IMR-90 (cell line): ENCODE results near the gene SPARC. TPM values are rescaled to one million over a fixed set of nuclear protein-coding genes. Genes with fewer than 3 reads are reported as not detected.

Experiments
- ATAC-seq: fragments of 200-7000 bp; cut with Tn5 transposase; 2 replicates; pipeline ENCODE4 v1.9.1; 2020; ENCODE audit warnings: low read depth, mild to moderate bottlenecking, moderate library complexity
- BruUV-seq: library from RNA; stranded (reverse); fragments of 400-500 nt; replicated peaks from 2 replicates; lab custom pipeline; 2021; lab: Mats Ljungman, UMichigan
- CTCF ChIA-PET: fragments of 300-600 bp; formaldehyde crosslinking; extraction: SDS; loops from one replicate; lab custom pipeline; 2021; ENCODE audit warnings: antibody characterized with exemption; lab: Yijun Ruan, JAX
- POLR2A ChIA-PET: fragments of 300-600 bp; sonication (Branson Sonifier 250); formaldehyde crosslinking; loops from one replicate; lab custom pipeline; 2022; ENCODE audit warnings: antibody characterized with exemption; ENCODE audit not compliant: unreplicated experiment; lab: Charles Lee
- DNase-seq: peaks from one replicate; pipeline ENCODE4 v3.0.0; 2013
- H2AFZ ChIP-seq: replicated peaks from 2 replicates; pipeline ENCODE3; 2013; ENCODE audit warnings: low read length, mild to moderate bottlenecking; ENCODE audit not compliant: poor library complexity
- H2AK5ac ChIP-seq: 2 replicates; pipeline ENCODE4 v1.6.1; 2013; ENCODE audit warnings: low read depth, low read length, inconsistent platforms
- H2AK9ac ChIP-seq: replicated peaks from 2 replicates; pipeline ENCODE3; 2013; ENCODE audit warnings: mild to moderate bottlenecking, low read depth, low read length, moderate library complexity; ENCODE audit not compliant: poor library complexity
- H2BK120ac ChIP-seq: 2 replicates; pipeline ENCODE4 v1.6.1; 2013; ENCODE audit warnings: low read depth, low read length, inconsistent platforms
- H2BK15ac ChIP-seq: 3 replicates; pipeline ENCODE4 v1.6.1; 2013; ENCODE audit warnings: low read depth, low read length, inconsistent platforms
- H2BK20ac ChIP-seq: 2 replicates; pipeline ENCODE4 v1.6.1; 2013; ENCODE audit warnings: low read depth, mild to moderate bottlenecking, inconsistent platforms, low read length, moderate library complexity
- H2BK5ac ChIP-seq: 2 replicates; pipeline ENCODE4 v1.6.1; 2013; ENCODE audit warnings: mild to moderate bottlenecking, low read depth, low read length, inconsistent platforms; ENCODE audit not compliant: poor library complexity, severe bottlenecking
- H3K14ac ChIP-seq: replicated peaks from 2 replicates; pipeline ENCODE4 v1.6.1; 2013; ENCODE audit warnings: low read depth, low read length, inconsistent platforms
- H3K18ac ChIP-seq: 2 replicates; pipeline ENCODE4 v1.6.1; 2013; ENCODE audit warnings: low read depth, low read length, control low read depth
- H3K23ac ChIP-seq: 2 replicates; pipeline ENCODE4 v1.6.1; 2013; ENCODE audit warnings: low read depth, low read length, inconsistent platforms
- H3K27ac ChIP-seq: 2 replicates; pipeline ENCODE4 v1.5.1; 2013; ENCODE audit warnings: mild to moderate bottlenecking, control low read depth, low read length; ENCODE audit not compliant: insufficient read depth
- H3K27me3 ChIP-seq: 2 replicates; pipeline ENCODE4 v1.6.1; 2013; ENCODE audit warnings: low read length; ENCODE audit not compliant: control insufficient read depth, insufficient read depth
- H3K36me3 ChIP-seq: 2 replicates; pipeline ENCODE4 v1.6.1; 2013; ENCODE audit warnings: low read length, mixed read lengths; ENCODE audit not compliant: control insufficient read depth, insufficient read depth
- H3K4ac ChIP-seq: 2 replicates; pipeline ENCODE4 v1.6.1; 2013; ENCODE audit warnings: low read depth, low read length, inconsistent platforms
- H3K4me1 ChIP-seq: 2 replicates; pipeline ENCODE4 v1.6.1; 2013; ENCODE audit warnings: low read length, mixed read lengths; ENCODE audit not compliant: control insufficient read depth, insufficient read depth
- H3K4me2 ChIP-seq: 2 replicates; pipeline ENCODE4 v1.6.1; 2013; ENCODE audit warnings: low read depth, mild to moderate bottlenecking, control low read depth, low read length, moderate library complexity
- H3K4me3 ChIP-seq: 2 replicates; pipeline ENCODE4 v1.5.1; 2013; ENCODE audit warnings: low read depth, mild to moderate bottlenecking, control low read depth, low read length, moderate library complexity; ENCODE audit not compliant: insufficient read depth
- H3K56ac ChIP-seq: 2 replicates; pipeline ENCODE4 v1.6.1; 2013; ENCODE audit warnings: low read length, inconsistent platforms; ENCODE audit not compliant: insufficient read depth; ENCODE audit errors: extremely low read depth
- H3K79me1 ChIP-seq, 2 experiments: 2 replicates each; pipeline ENCODE4 v1.6.1; 2013; ENCODE audit warnings: low read length in 2 of 2, inconsistent platforms in 1 of 2, low read depth in 1 of 2
- H3K9ac ChIP-seq: 2 replicates; pipeline ENCODE4 v1.6.1; 2013; ENCODE audit warnings: low read depth, low read length, control low read depth
- H3K9me1 ChIP-seq: 2 replicates; pipeline ENCODE4 v1.6.1; 2013; ENCODE audit warnings: low read length, inconsistent platforms; ENCODE audit not compliant: insufficient read depth
- H3K9me3 ChIP-seq: 2 replicates; pipeline ENCODE4 v1.6.1; 2013; ENCODE audit warnings: low read length; ENCODE audit not compliant: control insufficient read depth, insufficient read depth
- H4K20me1 ChIP-seq: 2 replicates; pipeline ENCODE4 v1.6.1; 2013; ENCODE audit warnings: low read length, inconsistent platforms; ENCODE audit not compliant: insufficient read depth
- H4K5ac ChIP-seq: 2 replicates; pipeline ENCODE4 v1.6.1; 2013; ENCODE audit warnings: mild to moderate bottlenecking, low read depth, low read length, control low read depth
- H4K8ac ChIP-seq, 2 experiments: 2 replicates each; pipeline ENCODE4 v1.6.1; 2013; ENCODE audit warnings: low read depth in 2 of 2, low read length in 2 of 2, control low read depth in 1 of 2, inconsistent platforms in 1 of 2
- H4K91ac ChIP-seq: 2 replicates; pipeline ENCODE4 v1.6.1; 2013; ENCODE audit warnings: low read depth, low read length, inconsistent platforms; ENCODE audit not compliant: insufficient read depth
- BHLHE40 ChIP-seq: fragments of 150-350 bp; IDR thresholded peaks from 2 replicates; pipeline ENCODE4 v1.6.1; 2016; ENCODE audit warnings: mild to moderate bottlenecking, low read depth, low read length
- CHD1 ChIP-seq: IDR thresholded peaks from 2 replicates; pipeline ENCODE4 v1.6.1; 2012; ENCODE audit warnings: low read depth, low read length, improper control_type of control experiment
- MAFK ChIP-seq: IDR thresholded peaks from 2 replicates; pipeline ENCODE4 v1.6.1; 2012; ENCODE audit warnings: low read depth, low read length, improper control_type of control experiment
- MAZ ChIP-seq: IDR thresholded peaks from 2 replicates; pipeline ENCODE4 v1.6.1; 2012; ENCODE audit warnings: low read depth, mild to moderate bottlenecking, low read length, improper control_type of control experiment, moderate library complexity, borderline replicate concordance
- NFE2L2 ChIP-seq: fragments of 150-350 bp; IDR thresholded peaks from 2 replicates; pipeline ENCODE4 v1.6.1; 2016; ENCODE audit warnings: low read depth, mild to moderate bottlenecking, low read length
- POLR2A ChIP-seq: IDR thresholded peaks from 2 replicates; pipeline ENCODE4 v1.6.1; 2012; ENCODE audit warnings: mild to moderate bottlenecking, low read depth, low read length
- RAD21 ChIP-seq: IDR thresholded peaks from 2 replicates; pipeline ENCODE4 v1.6.1; 2012; ENCODE audit warnings: low read length, improper control_type of control experiment
- RCOR1 ChIP-seq: IDR thresholded peaks from 2 replicates; pipeline ENCODE4 v1.6.1; 2012; ENCODE audit warnings: mild to moderate bottlenecking, low read length, improper control_type of control experiment; ENCODE audit not compliant: insufficient replicate concordance
- dilution Hi-C: fragments of 300-500 bp; cut with HindIII; formaldehyde crosslinking; loops from one replicate; pipeline ENCODE4 v1.14.3; 2018; ENCODE audit warnings: low sequenced_read_pairs; ENCODE audit not compliant: unreplicated experiment
- in situ Hi-C: fragments of 300-500 bp; cut with MboI; formaldehyde crosslinking; loops from 3 replicates; pipeline ENCODE4 v1.14.3; 2019; ENCODE audit warnings: low sequenced_read_pairs, inconsistent platforms, mixed read lengths
- intact Hi-C: fragments of 100-400 bp; cut with micrococcal nuclease; formaldehyde crosslinking; loops from 2 replicates; pipeline ENCODE4 v1.10.0; 2022
- polyA plus RNA-seq, 3 experiments: library from polyadenylated mRNA; depleted of rRNA; stranded (reverse); fragments of >200 nt; gene quantifications; 2 replicates each; pipeline ENCODE4 v1.2.3, GENCODE V29; 2012; ENCODE audit warnings: low replicate concordance in 1 of 3
- total RNA-seq: library from RNA; depleted of rRNA; stranded (reverse); fragments of >200 nt; gene quantifications from 2 replicates; pipeline ENCODE4 v1.2.3, GENCODE V29; 2012
- TF ChIP-seq, protein P1 (sequence below): fragments of 150-350 bp; IDR thresholded peaks from 2 replicates; pipeline ENCODE4 v1.6.1; 2017; ENCODE audit warnings: mild to moderate bottlenecking, antibody characterized with exemption, low read length, low read depth
- TF ChIP-seq, protein P2 (sequence below): conservative IDR thresholded peaks from 2 replicates; pipeline ENCODE4 v1.5.1; 2012; ENCODE audit warnings: mild to moderate bottlenecking, low read depth, low read length, improper control_type of control experiment

Gene SPARC
- total and polyA plus RNA-seq, 2 of the 4 experiments (the other 2 are of a cell fraction), result 1,186 to 4,692 TPM

GRCh38 chr5:151676314-151676712 is 10.4 kb downstream of the SPARC start:
- POLR2A ChIA-PET, result interaction anchor here (1.3 to 1.6 kb wide), 2 partner anchors 11 to 42 kb away, joined by 3 to 6 read pairs; partner anchors contain the start of gene SPARC

More at GRCh38 chr5:151676314-151676712, 10.4 kb downstream of the SPARC start:
- peak overlapping the region; percentile 68 for H3K56ac ChIP-seq
- TF ChIP-seq, protein P1, sequence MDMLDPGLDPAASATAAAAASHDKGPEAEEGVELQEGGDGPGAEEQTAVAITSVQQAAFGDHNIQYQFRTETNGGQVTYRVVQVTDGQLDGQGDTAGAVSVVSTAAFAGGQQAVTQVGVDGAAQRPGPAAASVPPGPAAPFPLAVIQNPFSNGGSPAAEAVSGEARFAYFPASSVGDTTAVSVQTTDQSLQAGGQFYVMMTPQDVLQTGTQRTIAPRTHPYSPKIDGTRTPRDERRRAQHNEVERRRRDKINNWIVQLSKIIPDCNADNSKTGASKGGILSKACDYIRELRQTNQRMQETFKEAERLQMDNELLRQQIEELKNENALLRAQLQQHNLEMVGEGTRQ, result no peak
- TF ChIP-seq NFE2L2 (no peak), BHLHE40 (no peak), MAFK (no peak), RCOR1 (no peak), MAZ (no peak), POLR2A (no peak), RAD21 (no peak), CHD1 (no peak)
- TF ChIP-seq, protein P2, sequence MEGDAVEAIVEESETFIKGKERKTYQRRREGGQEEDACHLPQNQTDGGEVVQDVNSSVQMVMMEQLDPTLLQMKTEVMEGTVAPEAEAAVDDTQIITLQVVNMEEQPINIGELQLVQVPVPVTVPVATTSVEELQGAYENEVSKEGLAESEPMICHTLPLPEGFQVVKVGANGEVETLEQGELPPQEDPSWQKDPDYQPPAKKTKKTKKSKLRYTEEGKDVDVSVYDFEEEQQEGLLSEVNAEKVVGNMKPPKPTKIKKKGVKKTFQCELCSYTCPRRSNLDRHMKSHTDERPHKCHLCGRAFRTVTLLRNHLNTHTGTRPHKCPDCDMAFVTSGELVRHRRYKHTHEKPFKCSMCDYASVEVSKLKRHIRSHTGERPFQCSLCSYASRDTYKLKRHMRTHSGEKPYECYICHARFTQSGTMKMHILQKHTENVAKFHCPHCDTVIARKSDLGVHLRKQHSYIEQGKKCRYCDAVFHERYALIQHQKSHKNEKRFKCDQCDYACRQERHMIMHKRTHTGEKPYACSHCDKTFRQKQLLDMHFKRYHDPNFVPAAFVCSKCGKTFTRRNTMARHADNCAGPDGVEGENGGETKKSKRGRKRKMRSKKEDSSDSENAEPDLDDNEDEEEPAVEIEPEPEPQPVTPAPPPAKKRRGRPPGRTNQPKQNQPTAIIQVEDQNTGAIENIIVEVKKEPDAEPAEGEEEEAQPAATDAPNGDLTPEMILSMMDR, result no peak
- peaks cover 100% of the 10 kb centered on the region for H4K20me1 ChIP-seq
- dilution Hi-C loops (no loop called here), intact Hi-C loops (no loop called here), in situ Hi-C loops (no loop called here)
- H2AFZ ChIP-seq, result no peak overlapping the region
- no peak overlapping the region; the same call in 1 of the 2 replicates for H3K4ac ChIP-seq
- H3K4me2 ChIP-seq, result peak overlapping the region; percentile 77
- DNase-seq (no peak), ATAC-seq (no peak)
- H3K23ac ChIP-seq, result peak overlapping the region; percentile 78; the same call in 1 of the 2 replicates
- H3K9me3 ChIP-seq, result no peaks in the 10 kb centered on the region
- H2AK9ac ChIP-seq, result no peak overlapping the region
- H3K14ac ChIP-seq, result peak overlapping the region; percentile 54; the same call in 1 of the 2 replicates
- H3K27ac ChIP-seq, result peak overlapping the region; percentile 83
- H4K5ac ChIP-seq, result no peak overlapping the region
- peaks cover 69% of the 10 kb centered on the region for H3K4me1 ChIP-seq
- H2BK15ac ChIP-seq, result 0 out of 3 replicates have a peak overlapping the region, but pooled peaks have one; percentile 5
- H3K4me3 ChIP-seq, result no peak overlapping the region
- peaks cover 75% of the 10 kb centered on the region for H3K36me3 ChIP-seq
- BruUV-seq, result no TSS peak
- H3K9me1 ChIP-seq, result peaks cover 52% of the 10 kb centered on the region
- peak overlapping the region; percentile 91; the same call in 1 of the 2 replicates for H3K18ac ChIP-seq
- H2BK20ac ChIP-seq, result no peak overlapping the region; the same call in 1 of the 2 replicates
- 0 out of 2 replicates have a peak overlapping the region, but pooled peaks have one; percentile 36 for H4K91ac ChIP-seq
- H2AK5ac ChIP-seq, result peak overlapping the region; percentile 69; the same call in 1 of the 2 replicates
- CTCF ChIA-PET, result interaction anchor here (0.6 kb wide), 1 partner anchor 214 kb away, joined by 6 read pairs; no protein-coding TSS in a partner anchor
- peak overlapping the region; percentile 47 for H3K9ac ChIP-seq
- H2BK120ac ChIP-seq, result peak overlapping the region; percentile 12; the same call in 1 of the 2 replicates
- peak overlapping the region; percentile 89 for H2BK5ac ChIP-seq
- H4K8ac ChIP-seq, result peak overlapping the region; percentile 39 to 65; a peak in 2 of 4 replicates
- peaks cover 34 to 85% of the 10 kb centered on the region in 2 experiments for H3K79me1 ChIP-seq
- H3K27me3 ChIP-seq, result no peaks in the 10 kb centered on the region
